GM06990 (cell line): ENCODE data around the gene CA12.

Experiments
- DNase-seq: peaks from one replicate; pipeline ENCODE4 v3.0.0-alpha.2; 2011; ENCODE audit not compliant: insufficient read length; ENCODE audit errors: extremely low read depth
- H3K27me3 ChIP-seq: replicated peaks from 2 replicates; pipeline ENCODE4 v1.6.0; 2011; ENCODE audit warnings: low read length; ENCODE audit not compliant: control insufficient read depth, insufficient read depth
- H3K36me3 ChIP-seq: 2 replicates; pipeline ENCODE4 v1.5.1; 2011; ENCODE audit warnings: low read length; ENCODE audit not compliant: control insufficient read depth, insufficient read depth
- H3K4me3 ChIP-seq: replicated peaks from 2 replicates; pipeline ENCODE4 v1.5.1; 2011; ENCODE audit warnings: low read depth, mild to moderate bottlenecking, control low read depth, low read length
- CTCF ChIP-seq: IDR thresholded peaks from 2 replicates; pipeline ENCODE4 v1.5.1; 2011; ENCODE audit warnings: low read length, control low read depth, mild to moderate bottlenecking, inconsistent platforms; ENCODE audit not compliant: insufficient read depth, poor library complexity, severe bottlenecking

The CA12 gene

GRCh38 chr15:63358241-63359029 is 23.2 kb downstream of the CA12 start:
- H3K4me3 ChIP-seq, result no peak overlapping the region
- TF ChIP-seq CTCF, result no peak
- DNase-seq, result no peak
- peaks cover 3% of the 10 kb centered on the region for H3K27me3 ChIP-seq
- no peaks in the 10 kb centered on the region for H3K36me3 ChIP-seq

- DNase-seq, result no peak
- no peak overlapping the region for H3K4me3 ChIP-seq
- no peaks in the 10 kb centered on the region for H3K36me3 ChIP-seq
- peaks cover 3% of the 10 kb centered on the region for H3K27me3 ChIP-seq
- TF ChIP-seq CTCF, result no peak
Observed at GRCh38 chr15:63357731-63358130, 23.9 kb downstream of the CA12 start.

GRCh38 chr15:63357061-63357460 is 24.6 kb downstream of the CA12 start:
- no peak for TF ChIP-seq CTCF
- no peak for DNase-seq
- Histone ChIP-seq H3K4me3 (no peak overlapping the region), H3K27me3 (peaks cover 3% of the 10 kb centered on the region), H3K36me3 (no peaks in the 10 kb centered on the region)

- H3K27me3 ChIP-seq, result no peaks in the 10 kb centered on the region; the same call in none of the 2 replicates
- no peak for DNase-seq
- no peak for TF ChIP-seq CTCF
Observed at GRCh38 chr15:63354821-63355650, 26.6 kb downstream of the CA12 start.

GRCh38 chr15:63353887-63354286 is 27.8 kb downstream of the CA12 start:
- DNase-seq, result no peak
- no peaks in the 10 kb centered on the region for H3K36me3 ChIP-seq
- no peak for TF ChIP-seq CTCF

More at GRCh38 chr15:63354821-63355650, 26.6 kb downstream of the CA12 start:
- H3K4me3 ChIP-seq, result no peak overlapping the region
- H3K36me3 ChIP-seq, result no peaks in the 10 kb centered on the region

More at GRCh38 chr15:63353887-63354286, 27.8 kb downstream of the CA12 start:
- H3K4me3 ChIP-seq, result no peak overlapping the region
- H3K27me3 ChIP-seq, result no peaks in the 10 kb centered on the region; the same call in none of the 2 replicates
